Colonic mucosa (tissue), 4 donors: ENCODE data around the gene C10orf120. TPM values are rescaled to one million over a fixed set of nuclear protein-coding genes. Genes with fewer than 3 reads are reported as not detected.

Experiments
- DNase-seq: peaks from one replicate; pipeline ENCODE4 v3.0.0-alpha.2; 2020
- H3K27ac ChIP-seq: fragments of 200-600 bp; one replicate; pipeline ENCODE4 v1.8.0; 2021
- H3K27me3 ChIP-seq: fragments of 200-600 bp; one replicate; pipeline ENCODE4 v1.8.0; 2021
- H3K36me3 ChIP-seq: fragments of 200-600 bp; one replicate; pipeline ENCODE4 v1.8.0; 2021
- H3K4me1 ChIP-seq: fragments of 200-600 bp; one replicate; pipeline ENCODE4 v1.8.0; 2021; ENCODE audit warnings: mild to moderate bottlenecking
- H3K4me3 ChIP-seq: fragments of 200-600 bp; one replicate; pipeline ENCODE4 v1.8.0; 2021
- H3K9ac ChIP-seq, 2 donors: one replicate each; pipeline ENCODE4 v1.7.0; 2013; ENCODE audit warnings: control low read depth in 2 of 2, low read depth in 2 of 2, low read length in 2 of 2
- H3K9me3 ChIP-seq: fragments of 200-600 bp; one replicate; pipeline ENCODE4 v1.8.0; 2021
- CTCF ChIP-seq: fragments of 200-600 bp; IDR thresholded peaks from one replicate; pipeline ENCODE4 v1.8.0; 2022; ENCODE audit warnings: antibody characterized with exemption, mild to moderate bottlenecking
- intact Hi-C: fragments of 100-400 bp; cut with DNase I; formaldehyde crosslinking; loops from one replicate; pipeline ENCODE4 v1.14.1; 2022
- total RNA-seq, 2 donors: library from RNA; stranded (reverse); fragmentation: NEBNext Ultra II Directional in 1 of 2; extraction: Animal tissue kit (Norgen Biotek cat#: 25700) in 1 of 2; gene quantifications; one replicate each; pipeline ENCODE4 v1.2.1, GENCODE V29; 2021
- donor health status: healthy.
- donor health status: DM: no; HTN: no; CAD: no.
- donor health status: DM: no; HTN: no; CAD: no.

Gene C10orf120
- total RNA-seq: not detected

DNA sequence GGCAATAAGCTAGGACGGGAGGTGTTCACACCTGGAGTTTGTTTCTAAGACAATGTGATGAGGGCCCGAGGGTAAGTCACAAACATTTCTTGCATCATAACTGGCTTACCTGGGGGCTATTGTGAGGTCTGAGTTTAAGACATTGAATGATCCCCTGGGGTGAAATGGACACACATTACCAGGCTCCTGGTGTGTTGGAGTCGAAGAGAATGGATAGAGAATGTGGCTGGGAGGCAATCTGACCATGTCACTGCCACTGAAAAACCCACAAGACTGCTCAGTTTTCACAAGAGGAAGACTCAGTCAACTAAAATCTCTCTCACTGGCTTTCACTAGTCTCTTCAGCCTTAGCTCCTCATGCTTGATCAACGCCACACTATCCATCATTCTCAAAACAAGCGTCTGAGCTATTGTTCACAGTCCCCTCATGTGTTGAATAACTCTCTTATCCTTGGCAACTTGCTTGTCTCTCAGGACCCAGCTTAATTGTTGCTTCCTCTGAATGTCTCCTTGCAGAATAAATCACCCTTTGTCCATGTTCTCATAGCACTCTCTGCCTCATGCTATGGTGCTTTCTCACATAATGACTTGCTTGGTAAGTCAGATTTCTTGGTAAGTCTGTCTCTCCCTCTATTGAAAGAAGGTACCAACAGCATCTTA lies at the start of gene C10orf120:
TSS of gene C10orf120 (minus strand) at position 51 of the 660 bp plus-strand sequence. CDS start 56 bp downstream, outside the sequence.
- Histone ChIP-seq H3K27ac (no peak within 1 kb of the TSS), H3K9me3 (no peaks in the 10 kb centered on the region), H3K9ac (no peak within 1 kb of the TSS), H3K4me3 (no peak within 1 kb of the TSS), H3K36me3 (no peaks in the 10 kb centered on the region), H3K27me3 (no peaks in the 10 kb centered on the region), H3K4me1 (no peaks in the 10 kb centered on the region)
- no peak for TF ChIP-seq CTCF
- intact Hi-C loops: loop anchor here (5.0 to 10.0 kb wide), 3 partner anchors 53 to 415 kb away; no protein-coding TSS in a partner anchor
- DNase-seq: no peak

GRCh38 chr10:122748496-122748895 lies 48.9 kb upstream of the C10orf120 start:
- no peaks in the 10 kb centered on the region for H3K36me3 ChIP-seq
- H3K9me3 ChIP-seq: no peaks in the 10 kb centered on the region
- H3K9ac ChIP-seq: no peak overlapping the region
- intact Hi-C loops: no loop called here
- H3K27me3 ChIP-seq: no peaks in the 10 kb centered on the region
- no peak overlapping the region for H3K4me3 ChIP-seq
- H3K27ac ChIP-seq: no peak overlapping the region
- no peaks in the 10 kb centered on the region for H3K4me1 ChIP-seq
- TF ChIP-seq CTCF: no peak
- DNase-seq: no peak

- intact Hi-C loops: no loop called here
- TF ChIP-seq CTCF: no peak
- Histone ChIP-seq H3K4me1 (no peaks in the 10 kb centered on the region), H3K27ac (no peak overlapping the region), H3K36me3 (no peaks in the 10 kb centered on the region), H3K9ac (no peak overlapping the region), H3K9me3 (no peaks in the 10 kb centered on the region), H3K27me3 (no peaks in the 10 kb centered on the region), H3K4me3 (no peak overlapping the region)
- DNase-seq: no peak
Observed at GRCh38 chr10:122746408-122746807, 46.8 kb upstream of the C10orf120 start.

DNA sequence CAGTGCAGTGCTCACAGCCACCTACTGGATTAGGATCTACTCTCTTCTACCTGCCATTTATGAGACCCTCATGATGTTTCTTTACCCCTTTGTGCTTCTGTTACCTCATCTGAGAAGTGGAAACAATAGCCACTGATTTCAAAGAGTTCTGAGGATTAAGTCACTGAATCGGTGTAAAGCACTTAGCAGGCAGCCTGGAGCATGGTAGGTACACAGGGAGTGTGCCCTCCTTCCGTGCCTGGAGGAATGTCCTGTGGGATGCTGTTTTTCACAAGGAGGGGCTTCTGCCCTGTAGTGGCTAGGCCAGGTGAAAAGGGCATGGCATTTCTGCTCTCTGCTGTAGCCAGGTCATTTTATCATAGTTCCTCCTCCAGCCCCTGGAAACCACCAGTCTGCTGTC lies 44.6 kb upstream of the C10orf120 start:
- Histone ChIP-seq H3K4me1 (no peaks in the 10 kb centered on the region), H3K27me3 (no peaks in the 10 kb centered on the region), H3K27ac (no peak overlapping the region), H3K9ac (no peak overlapping the region), H3K4me3 (no peak overlapping the region), H3K36me3 (no peaks in the 10 kb centered on the region), H3K9me3 (no peaks in the 10 kb centered on the region)
- intact Hi-C loops: no loop called here
- TF ChIP-seq CTCF: no peak
- DNase-seq: no peak

- H3K9me3 ChIP-seq: no peaks in the 10 kb centered on the region
- DNase-seq: no peak
- H3K9ac ChIP-seq: no peak overlapping the region
- intact Hi-C loops: no loop called here
- H3K27me3 ChIP-seq: no peaks in the 10 kb centered on the region
- no peak overlapping the region for H3K27ac ChIP-seq
- no peaks in the 10 kb centered on the region for H3K4me1 ChIP-seq
- H3K4me3 ChIP-seq: no peak overlapping the region
- no peak for TF ChIP-seq CTCF
- H3K36me3 ChIP-seq: no peaks in the 10 kb centered on the region
Observed at GRCh38 chr10:122740640-122741039, 41.0 kb upstream of the C10orf120 start.
